OCI-LY7 (cell line): Measurements from ENCODE around the gene NLGN1. TPM values are rescaled to one million over a fixed set of nuclear protein-coding genes. Genes with fewer than 3 reads are reported as not detected.

ENCODE experiments used
- BruUV-seq: library from RNA; stranded (reverse); fragments of 400-500 nt; replicated peaks from 2 replicates; lab custom pipeline; 2021; lab: Mats Ljungman, UMichigan
- CTCF ChIA-PET: fragments of 300-600 bp; sonication (Branson Sonifier 250); formaldehyde crosslinking; loops from one replicate; lab custom pipeline; 2022; ENCODE audit warnings: antibody characterized with exemption; ENCODE audit not compliant: unreplicated experiment; lab: Charles Lee
- POLR2A ChIA-PET: fragments of 300-600 bp; sonication (Branson Sonifier 250); formaldehyde crosslinking; loops from one replicate; lab custom pipeline; 2022; ENCODE audit warnings: antibody characterized with exemption; lab: Charles Lee
- DNase-seq: peaks from one replicate; pipeline ENCODE4 v3.0.0-alpha.2; 2015; ENCODE audit warnings: low spot score
- H2AFZ ChIP-seq: fragments of 200-600 bp; sonication (generic), shearing (Covaris generic); 2 replicates; pipeline ENCODE4 v1.6.1; 2014; ENCODE audit warnings: mild to moderate bottlenecking, antibody characterized with exemption, low read length, moderate library complexity
- H3K27ac ChIP-seq: fragments of 200-600 bp; sonication (generic); 2 replicates; pipeline ENCODE4 v1.5.1; 2014; ENCODE audit warnings: mixed run types, low read depth, mild to moderate bottlenecking, moderate library complexity, low read length, inconsistent platforms; ENCODE audit not compliant: poor library complexity, severe bottlenecking
- H3K36me3 ChIP-seq: fragments of 200-600 bp; sonication (generic); 2 replicates; pipeline ENCODE4 v1.6.1; 2014; ENCODE audit warnings: mild to moderate bottlenecking, antibody characterized with exemption, low read length, moderate library complexity, mixed read lengths; ENCODE audit not compliant: insufficient read depth
- H3K4me1 ChIP-seq: fragments of 200-600 bp; sonication (generic); 2 replicates; pipeline ENCODE4 v1.5.1; 2014; ENCODE audit warnings: mild to moderate bottlenecking, low read length; ENCODE audit not compliant: insufficient read depth, poor library complexity, severe bottlenecking
- H3K4me2 ChIP-seq: fragments of 200-600 bp; sonication (generic); 2 replicates; pipeline ENCODE4 v1.6.1; 2014; ENCODE audit warnings: mild to moderate bottlenecking, low read length
- H3K4me3 ChIP-seq: fragments of 200-600 bp; sonication (generic); 2 replicates; pipeline ENCODE4 v1.5.1; 2014; ENCODE audit warnings: mild to moderate bottlenecking, low read depth, low read length; ENCODE audit not compliant: poor library complexity, severe bottlenecking
- H3K79me2 ChIP-seq: fragments of 200-600 bp; sonication (generic); 2 replicates; pipeline ENCODE4 v1.6.1; 2016; ENCODE audit warnings: low read depth, mild to moderate bottlenecking, low read length, moderate library complexity, mixed read lengths; ENCODE audit not compliant: insufficient read depth
- H3K9me2 ChIP-seq: fragments of 200-600 bp; sonication (generic); 2 replicates; pipeline ENCODE4 v1.6.1; 2016; ENCODE audit warnings: mild to moderate bottlenecking, low read length, mixed read lengths; ENCODE audit not compliant: insufficient read depth
- H3K9me3 ChIP-seq: fragments of 200-600 bp; sonication (generic); 2 replicates; pipeline ENCODE4 v1.6.1; 2014; ENCODE audit warnings: mild to moderate bottlenecking, mixed run types, low read length, mixed read lengths
- H4K20me1 ChIP-seq: fragments of 200-600 bp; sonication (generic); 2 replicates; pipeline ENCODE4 v1.6.1; 2014; ENCODE audit warnings: mild to moderate bottlenecking, antibody characterized with exemption, low read length, moderate library complexity, mixed read lengths; ENCODE audit not compliant: insufficient read depth
- CTCF ChIP-seq: fragments of 200-600 bp; sonication (generic); conservative IDR thresholded peaks from 2 replicates; pipeline ENCODE4 v1.5.1; 2014; ENCODE audit warnings: mild to moderate bottlenecking, antibody characterized with exemption, low read length, moderate library complexity, mixed read lengths
- EZH2phosphoT487 ChIP-seq: fragments of 200-600 bp; sonication (generic); IDR thresholded peaks from 2 replicates; pipeline ENCODE4 v1.6.1; 2018; ENCODE audit warnings: low read depth, borderline replicate concordance, mild to moderate bottlenecking, mixed run types, antibody characterized with exemption, low read length, moderate library complexity, mixed read lengths
- intact Hi-C: fragments of 100-400 bp; cut with micrococcal nuclease; formaldehyde crosslinking; loops from one replicate; pipeline ENCODE4 v1.10.0; 2022; ENCODE audit not compliant: unreplicated experiment
- total RNA-seq, 2 experiments: library from RNA; depleted of rRNA in 1 of 2; stranded (reverse); fragments of >200 nt in 1 of 2; shearing (Covaris generic) in 1 of 2; gene quantifications; 2 replicates each; pipeline ENCODE4 v1.2.3, GENCODE V29; 2014 to 2022

The NLGN1 gene
- total RNA-seq, 2 experiments from 2014 or later = not detected

- no peaks in the 10 kb centered on the region for H3K4me1 ChIP-seq
- no peaks in the 10 kb centered on the region for H4K20me1 ChIP-seq
- no peak overlapping the region for H3K4me3 ChIP-seq
- H3K79me2 ChIP-seq = no peaks in the 10 kb centered on the region
- no peaks in the 10 kb centered on the region for H3K9me3 ChIP-seq
- intact Hi-C loops = no loop called here
- no TSS peak for BruUV-seq
- H3K27ac ChIP-seq = no peak overlapping the region
- ChIA-PET CTCF (no interaction called here), POLR2A (interaction anchor here (0.9 kb wide), 1 partner anchor 17 kb away, joined by 4 read pairs; no protein-coding TSS in a partner anchor)
- H3K9me2 ChIP-seq = no peaks in the 10 kb centered on the region
- no peak overlapping the region for H2AFZ ChIP-seq
- no peak for DNase-seq
- H3K36me3 ChIP-seq = no peaks in the 10 kb centered on the region
- no peak overlapping the region for H3K4me2 ChIP-seq
- TF ChIP-seq CTCF (no peak), EZH2phosphoT487 (no peak)
These were observed 3.8 kb downstream of the NLGN1 start for GRCh38 chr3:173401369-173401768.

GRCh38 chr3:173402656-173403055, 5.1 kb downstream of the NLGN1 start:
- no peaks in the 10 kb centered on the region for H3K79me2 ChIP-seq
- no peaks in the 10 kb centered on the region for H3K9me2 ChIP-seq
- DNase-seq = no peak
- no peaks in the 10 kb centered on the region for H3K4me1 ChIP-seq
- no peaks in the 10 kb centered on the region for H4K20me1 ChIP-seq
- TF ChIP-seq CTCF (no peak), EZH2phosphoT487 (no peak)
- no peak overlapping the region for H3K27ac ChIP-seq
- H3K36me3 ChIP-seq = no peaks in the 10 kb centered on the region
- no TSS peak for BruUV-seq
- ChIA-PET CTCF (no interaction called here), POLR2A (no interaction called here)
- H3K4me3 ChIP-seq = no peak overlapping the region
- no peaks in the 10 kb centered on the region for H3K9me3 ChIP-seq
- H2AFZ ChIP-seq = no peak overlapping the region
- H3K4me2 ChIP-seq = no peak overlapping the region
- intact Hi-C loops = no loop called here

DNA sequence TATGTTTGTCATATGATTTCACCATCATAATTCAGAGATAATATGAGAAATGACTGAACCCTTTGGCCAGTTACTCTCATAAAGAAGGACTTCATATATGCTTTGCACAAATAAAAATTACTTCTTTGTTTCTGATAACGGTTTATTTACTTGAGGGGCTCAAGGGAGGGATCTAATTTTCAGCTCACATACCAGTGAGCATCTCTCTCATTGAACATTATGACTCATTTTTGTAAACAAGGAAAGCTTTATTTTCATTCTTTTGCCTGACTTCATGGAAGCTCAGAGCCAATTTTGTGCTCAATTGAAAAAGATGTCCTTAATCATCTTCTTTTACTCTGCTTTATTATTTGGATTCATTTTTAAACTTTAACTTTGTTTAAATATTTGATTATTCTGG, 5.8 kb downstream of the NLGN1 start:
- TF ChIP-seq EZH2phosphoT487 (no peak), CTCF (no peak)
- Histone ChIP-seq H3K79me2 (no peaks in the 10 kb centered on the region), H3K4me1 (no peaks in the 10 kb centered on the region), H3K9me2 (no peaks in the 10 kb centered on the region), H3K4me2 (no peak overlapping the region), H2AFZ (no peak overlapping the region), H3K36me3 (no peaks in the 10 kb centered on the region), H3K4me3 (no peak overlapping the region), H3K27ac (no peak overlapping the region), H4K20me1 (no peaks in the 10 kb centered on the region), H3K9me3 (no peaks in the 10 kb centered on the region)
- intact Hi-C loops = no loop called here
- no peak for DNase-seq
- BruUV-seq = no TSS peak
- CTCF ChIA-PET = no interaction called here
- POLR2A ChIA-PET = interaction anchor here (0.7 kb wide), 1 partner anchor 44 kb away, joined by 3 read pairs; no protein-coding TSS in a partner anchor
